Endothelial cell of umbilical vein (primary cell): Measurements from ENCODE around the gene CBX2. TPM values are rescaled to one million over a fixed set of nuclear protein-coding genes. Genes with fewer than 3 reads are reported as not detected.

ENCODE experiments used
- Bru-seq: library from RNA; stranded (reverse); fragments of 400-500 nt; gene quantifications from one replicate; lab custom pipeline; 2021; lab: Mats Ljungman, UMichigan
- BruChase-seq, 2 experiments: library from RNA; stranded (reverse); fragments of 400-500 nt; gene quantifications; one replicate each; lab custom pipeline; 2021; lab: Mats Ljungman, UMichigan
- BruUV-seq: library from RNA; stranded (reverse); fragments of 400-500 nt; replicated peaks from 2 replicates; lab custom pipeline; 2021; lab: Mats Ljungman, UMichigan
- CTCF ChIA-PET: fragments of 300-600, 350-600 bp; sonication (Branson Sonifier 250); formaldehyde crosslinking; loops from one replicate; lab custom pipeline; 2021; ENCODE audit warnings: antibody characterized with exemption, inconsistent platforms; lab: Charles Lee
- POLR2A ChIA-PET: fragments of 300-600, 350-600 bp; sonication (Branson Sonifier 250); formaldehyde crosslinking; loops from one replicate; lab custom pipeline; 2021; ENCODE audit warnings: antibody characterized with exemption, inconsistent platforms; lab: Charles Lee
- DNase-seq: peaks from one replicate; pipeline ENCODE4 v3.0.0-alpha.2; 2011; ENCODE audit warnings: low read depth, low spot score
- FAIRE-seq: peaks from 2 replicates; lab custom pipeline; 2011; peaks lifted over from hg19 to GRCh38; lab: Jason Lieb, UNC
- H2AFZ ChIP-seq: 2 replicates; pipeline ENCODE4 v1.6.0; 2012; ENCODE audit warnings: low read depth, low read length, control low read depth, inconsistent platforms
- H3K27ac ChIP-seq: 2 replicates; pipeline ENCODE4 v1.5.1; 2011; ENCODE audit warnings: low read depth, mild to moderate bottlenecking, control low read depth, low read length, moderate library complexity; ENCODE audit not compliant: insufficient read depth
- H3K27me3 ChIP-seq, 2 experiments: 2 replicates each; pipeline versions ENCODE4 v1.6.0 to v1.6.1; 2011; ENCODE audit warnings: low read length in 2 of 2, mixed read lengths in 1 of 2; ENCODE audit not compliant: control insufficient read depth in 2 of 2, insufficient read depth in 2 of 2
- H3K36me3 ChIP-seq, 2 experiments: 2 replicates in 1 of 2; 3 replicates in 1 of 2; pipeline ENCODE4 v1.5.1; 2011; ENCODE audit warnings: low read length in 2 of 2, mild to moderate bottlenecking in 1 of 2, moderate library complexity in 1 of 2; ENCODE audit not compliant: control insufficient read depth in 2 of 2, insufficient read depth in 2 of 2; ENCODE audit errors: extremely low read depth in 1 of 2
- H3K4me1 ChIP-seq: 3 replicates; pipeline ENCODE4 v1.5.1; 2011; ENCODE audit warnings: mild to moderate bottlenecking, low read length; ENCODE audit not compliant: control insufficient read depth, insufficient read depth; ENCODE audit errors: extremely low read depth
- H3K4me2 ChIP-seq: 2 replicates; pipeline ENCODE4 v1.6.1; 2011; ENCODE audit warnings: low read length, control low read depth, mixed read lengths; ENCODE audit not compliant: insufficient read depth
- H3K4me3 ChIP-seq, 3 experiments: fragments of 200-600 bp in 1 of 3; sonication (generic), shearing (Covaris generic) in 1 of 3; replicated peaks in 1 of 3; 2 replicates each; pipeline ENCODE4 v1.5.1; 2011 to 2016; ENCODE audit warnings: control low read depth in 3 of 3, low read length in 3 of 3, mild to moderate bottlenecking in 2 of 3, inconsistent platforms in 1 of 3, low read depth in 1 of 3, moderate library complexity in 1 of 3; ENCODE audit not compliant: insufficient read depth in 1 of 3
- H3K79me2 ChIP-seq: 2 replicates; pipeline ENCODE4 v1.6.0; 2012; ENCODE audit warnings: low read length, inconsistent platforms; ENCODE audit not compliant: control insufficient read depth, insufficient read depth
- H3K9ac ChIP-seq: replicated peaks from 2 replicates; pipeline ENCODE3; 2011; ENCODE audit warnings: low read length, control low read depth; ENCODE audit not compliant: insufficient read depth; ENCODE audit errors: extremely low read depth
- H3K9me1 ChIP-seq: replicated peaks from 3 replicates; pipeline ENCODE4 v1.6.0; 2011; ENCODE audit warnings: mild to moderate bottlenecking, low read length; ENCODE audit not compliant: control insufficient read depth, insufficient read depth; ENCODE audit errors: extremely low read depth
- H3K9me3 ChIP-seq: replicated peaks from 2 replicates; pipeline ENCODE4 v1.5.1; 2012; ENCODE audit warnings: low read length, inconsistent platforms; ENCODE audit not compliant: control insufficient read depth, insufficient read depth
- H4K20me1 ChIP-seq: replicated peaks from 2 replicates; pipeline ENCODE3; 2011; ENCODE audit warnings: mild to moderate bottlenecking, low read length; ENCODE audit not compliant: control insufficient read depth, insufficient read depth; ENCODE audit errors: extremely low read depth
- GATA2 ChIP-seq: IDR thresholded peaks from 2 replicates; pipeline ENCODE4 v1.7.0; 2011; ENCODE audit warnings: low read depth, mild to moderate bottlenecking, moderate library complexity, mixed read lengths, low read length; ENCODE audit not compliant: insufficient read length, insufficient read depth
- JUN ChIP-seq: IDR thresholded peaks from 2 replicates; pipeline ENCODE4 v1.6.1; 2011; ENCODE audit warnings: borderline replicate concordance, low read depth; ENCODE audit not compliant: insufficient read length, insufficient read depth
- MAX ChIP-seq: IDR thresholded peaks from 2 replicates; pipeline ENCODE4 v1.6.1; 2011; ENCODE audit not compliant: insufficient read depth, insufficient read length
- MYC ChIP-seq: IDR thresholded peaks from one replicate; pipeline ENCODE4 v1.6.1; 2011; ENCODE audit warnings: mild to moderate bottlenecking, low read depth, low read length
- POLR2AphosphoS5 ChIP-seq: IDR thresholded peaks from 2 replicates; pipeline ENCODE4 v1.6.1; 2012; ENCODE audit warnings: low read depth, mild to moderate bottlenecking, control low read depth, low read length, moderate library complexity; ENCODE audit not compliant: insufficient read depth
- dilution Hi-C: fragments of 300-500 bp; cut with MboI; formaldehyde crosslinking; loops from one replicate; pipeline ENCODE4 v1.15.0; 2019; ENCODE audit warnings: low sequenced_read_pairs; ENCODE audit not compliant: extremely low pct_ligation_motif_present
- intact Hi-C: fragments of 100-400 bp; cut with micrococcal nuclease; formaldehyde crosslinking; loops from one replicate; pipeline ENCODE4 v1.10.0; 2022
- long read RNA-seq: library from polyadenylated mRNA; stranded (forward); transcript quantifications from one replicate; pipeline ENCODE4 v2.0.0, GENCODE V29; 2021
- polyA minus RNA-seq, 3 experiments: library from RNA; depleted of rRNA, polyadenylated mRNA; stranded (reverse); fragments of >200 nt; gene quantifications; 1 replicate in 1 of 3; 2 replicates in 2 of 3; pipeline ENCODE4 v1.2.3, GENCODE V29; 2011
- polyA plus RNA-seq, 4 experiments: library from polyadenylated mRNA; depleted of rRNA in 3 of 4; stranded (reverse) in 3 of 4; unstranded in 1 of 4; fragments of >200 nt; gene quantifications; 2 replicates each; pipeline versions ENCODE4 v1.2.1 to v1.2.3, GENCODE V29; 2011 to 2012; ENCODE audit warnings: missing spikeins in 1 of 4
- total RNA-seq: library from RNA; stranded (reverse); gene quantifications from 2 replicates; pipeline ENCODE4 v1.2.3, GENCODE V29; 2021

Gene CBX2
- 19.8 and 20.0 TPM in 2 replicates for total RNA-seq
- polyA plus RNA-seq = 10.5 and 12.6 TPM in 2 replicates
- 8.4 and 9.0 TPM in 2 replicates for polyA plus RNA-seq (2011; cell fraction: cytosol; rRNA removed)
- 11.0 and 11.7 TPM in 2 replicates for polyA plus RNA-seq (2011; cell fraction: nucleus; rRNA removed)
- 9.3 and 9.8 TPM in 2 replicates for polyA plus RNA-seq (2012)
- polyA minus RNA-seq = 11.0 and 12.1 TPM in 2 replicates
- polyA minus RNA-seq (2011; cell fraction: cytosol; rRNA and poly(A)+ RNA removed) = 23.6 TPM
- 3.8 and 6.0 TPM in 2 replicates for polyA minus RNA-seq (2011; cell fraction: nucleus; rRNA and poly(A)+ RNA removed)
- Bru-seq, nascent RNA = percentile 55 among the genes with signal in this experiment
- BruChase-seq, experiment 1, labeled RNA remaining after a 6-hour chase = percentile 58 among the genes with signal in this experiment
- percentile 66 among the genes with signal in this experiment for BruChase-seq, experiment 2, labeled RNA remaining after a 2-hour chase
- long read RNA-seq, full-length matches to known transcripts = 11 of 29 reads
- long read RNA-seq, partial matches to known transcripts = 14 of 29 reads
- long read RNA-seq, other reads (novel, unspliced or antisense) = 4 of 29 reads

DNA sequence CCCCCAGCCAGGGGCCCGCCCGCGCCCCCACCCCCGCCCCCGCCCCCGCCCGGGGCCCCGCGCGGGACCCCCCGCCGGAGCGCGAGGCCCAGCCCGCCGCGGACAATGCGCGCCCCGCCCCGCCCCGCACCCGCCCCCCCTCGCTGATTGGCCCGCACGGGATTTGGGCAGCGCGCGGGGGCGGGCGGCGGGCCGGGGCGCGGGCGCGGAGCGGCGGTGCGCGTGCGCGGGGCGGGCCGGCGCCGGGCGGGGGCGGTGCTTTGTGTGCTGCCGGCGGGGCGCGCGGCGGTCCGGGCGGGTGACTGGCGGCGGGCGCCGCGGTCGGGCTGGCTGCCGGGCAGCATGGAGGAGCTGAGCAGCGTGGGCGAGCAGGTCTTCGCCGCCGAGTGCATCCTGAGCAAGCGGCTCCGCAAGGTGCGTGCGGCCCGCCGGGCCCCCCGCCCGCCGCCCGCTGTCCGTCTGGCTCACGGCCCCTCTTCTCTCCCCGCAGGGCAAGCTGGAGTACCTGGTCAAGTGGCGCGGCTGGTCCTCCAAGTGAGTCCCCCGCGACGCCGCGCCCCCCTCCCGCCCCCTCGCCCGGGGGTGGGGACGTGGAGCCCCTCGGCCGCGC lies at the start of gene CBX2:
Gene CBX2 (plus strand): TSS at position 255 of the 610 bp plus-strand sequence. CDS start 88 bp downstream, at position 343.
- Histone ChIP-seq H3K4me1 (peaks cover 20% of the 10 kb centered on the region), H3K36me3 (no peaks in the 10 kb centered on the region), H3K9me1 (no peaks in the 10 kb centered on the region), H4K20me1 (no peaks in the 10 kb centered on the region), H3K9me3 (no peaks in the 10 kb centered on the region), H3K27me3 (peaks cover 9 to 10% of the 10 kb centered on the region in 2 experiments), H2AFZ (peak within 1 kb of the TSS; percentile 87), H3K79me2 (no peaks in the 10 kb centered on the region), H3K4me3 (peak within 1 kb of the TSS; percentile 67 to 95 (median 69)), H3K4me2 (peak within 1 kb of the TSS; percentile 67), H3K27ac (no peak within 1 kb of the TSS), H3K9ac (peak within 1 kb of the TSS; percentile 48)
- FAIRE-seq (no peak), DNase-seq (peak; percentile 58)
- dilution Hi-C loops = no loop called here
- ChIA-PET CTCF (interaction anchor here (0.9 to 2.1 kb wide), 12 partner anchors 9 to 230 kb away, joined by 3 to 14 read pairs (median 6); partner anchors contain the start of gene CBX8), POLR2A (no interaction called here)
- no TSS peak for BruUV-seq
- intact Hi-C loops = loop anchor here (1.0 kb wide), 1 partner anchor 19 kb away; the partner anchor contains the start of gene CBX8
- no peak for TF ChIP-seq MYC
- no peak for TF ChIP-seq JUN
- TF ChIP-seq MAX = no peak
- TF ChIP-seq POLR2AphosphoS5 = peak; percentile 65
- TF ChIP-seq GATA2 = no peak
